Measurements from ENCODE around the gene PFN4.
"Not testable (repeated sequence)": the region's sequence is repeated elsewhere in the genome, so short reads cannot be mapped to it uniquely, and the experiment has no call there.

The PFN4 gene, protein sequence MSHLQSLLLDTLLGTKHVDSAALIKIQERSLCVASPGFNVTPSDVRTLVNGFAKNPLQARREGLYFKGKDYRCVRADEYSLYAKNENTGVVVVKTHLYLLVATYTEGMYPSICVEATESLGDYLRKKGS

DNA sequence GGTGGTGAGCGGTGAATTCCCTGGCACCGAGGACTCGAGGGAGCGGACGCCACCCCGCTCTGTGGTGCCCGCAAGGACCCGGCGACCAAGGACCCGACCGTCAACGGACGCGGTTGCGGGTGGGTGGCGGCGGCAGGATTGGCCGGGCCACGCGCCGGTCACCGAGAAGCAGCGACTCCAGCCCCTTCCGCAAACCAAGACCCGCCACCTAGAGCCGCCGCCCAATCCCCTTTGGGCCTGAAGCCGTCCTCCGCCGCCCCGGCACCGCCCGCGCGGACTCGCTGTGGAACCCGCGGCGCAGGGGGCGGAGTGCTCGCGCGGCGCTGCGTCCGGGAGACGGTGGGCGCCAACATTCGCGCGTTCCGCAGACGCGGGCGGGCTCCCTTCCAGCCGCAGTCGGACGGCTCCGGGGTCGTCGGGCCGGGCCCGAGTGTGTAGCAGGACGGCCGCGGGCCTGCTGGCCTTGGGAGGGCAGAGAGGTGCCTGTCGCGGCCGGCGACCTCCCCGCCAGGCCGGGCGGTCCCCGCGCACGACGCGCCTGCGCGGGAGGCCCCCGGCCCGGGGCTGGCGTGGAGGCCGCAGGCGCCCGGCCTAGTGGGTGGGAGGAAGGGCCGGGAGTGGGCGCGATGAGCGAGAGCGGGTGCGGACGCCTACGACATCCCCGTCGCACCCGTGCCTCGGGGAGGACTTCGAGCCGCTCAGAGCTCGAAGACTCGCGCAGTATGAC, at the start of gene PFN4, which contains the start of gene FAM228B:
Gene PFN4 (minus strand): TSS at position 140 of the 727 bp plus-strand sequence. CDS start 799 bp downstream, outside the sequence.
Gene FAM228B (plus strand): TSS at position 275 of the 727 bp plus-strand sequence. CDS start 893 bp downstream, outside the sequence.
- DNase-seq, result peak; percentile 58 to 72

DNA sequence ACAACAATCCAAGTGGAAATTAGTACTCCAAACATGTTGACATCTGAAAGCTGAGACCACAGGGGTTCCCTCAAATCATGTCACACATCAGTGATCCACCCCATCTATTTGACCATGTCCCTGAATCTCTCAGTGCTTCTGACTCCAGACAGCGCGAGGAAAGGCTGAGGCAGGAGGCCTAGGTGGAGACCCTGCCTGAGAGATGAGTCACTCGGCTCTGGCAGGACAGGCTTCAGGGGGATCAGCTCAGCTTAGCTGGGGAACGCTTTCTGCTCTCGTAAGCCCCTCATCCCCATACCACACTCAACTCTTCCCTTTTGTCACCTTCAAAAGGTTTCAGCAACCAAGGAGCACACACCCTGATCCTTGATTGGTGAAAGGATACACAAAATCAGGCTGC, 45.9 kb upstream of the PFN4 start:
- DNase-seq, result no peak

DNA sequence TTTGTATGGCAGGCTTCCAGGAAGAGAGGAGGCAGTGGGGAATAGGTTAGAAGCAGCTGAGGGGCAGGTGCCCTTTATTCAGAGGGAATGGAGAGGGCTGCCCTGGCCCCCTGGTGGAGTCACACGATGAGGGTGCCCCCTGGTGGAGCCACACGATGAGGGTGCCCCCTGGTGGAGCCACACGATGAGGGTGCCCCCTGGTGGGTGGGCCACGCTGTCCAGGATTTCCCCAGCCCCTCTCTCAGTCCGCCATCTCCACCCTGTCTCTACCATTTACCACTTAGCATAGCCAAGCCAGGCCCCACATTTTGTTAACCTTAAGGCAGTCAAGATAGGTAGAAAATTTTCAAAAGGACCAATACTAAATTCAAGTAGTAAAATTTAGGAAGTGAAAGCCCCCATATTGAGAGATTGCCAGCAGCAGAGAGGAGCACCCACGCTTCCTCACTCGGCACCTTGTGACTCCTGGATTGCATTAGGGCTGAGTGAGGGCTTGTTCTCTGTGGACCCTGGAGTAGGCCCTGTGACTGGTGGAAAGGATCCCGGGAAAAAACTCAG, 41.4 kb upstream of the PFN4 start:
- peak; percentile 18 to 26 for DNase-seq

DNA sequence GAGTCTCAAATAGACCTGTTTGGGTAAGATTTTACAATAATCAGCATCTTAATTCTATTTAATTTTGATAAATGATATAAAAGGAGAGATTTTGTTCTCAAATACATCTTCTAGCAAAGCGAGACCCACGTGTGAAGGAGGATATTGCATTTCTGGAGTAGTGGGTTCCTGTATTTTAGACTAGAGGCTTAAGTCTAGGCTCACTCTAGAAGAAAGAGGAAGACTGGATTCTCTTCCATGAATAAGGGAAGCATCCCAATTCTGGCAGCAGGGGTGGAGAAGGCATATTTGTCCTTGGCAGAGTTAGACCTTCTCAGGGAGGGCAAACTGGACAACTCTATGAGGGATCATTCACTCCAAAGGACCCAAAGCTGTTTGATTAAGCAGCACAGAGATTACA, 40.5 kb upstream of the PFN4 start:
- no peak for DNase-seq

DNA sequence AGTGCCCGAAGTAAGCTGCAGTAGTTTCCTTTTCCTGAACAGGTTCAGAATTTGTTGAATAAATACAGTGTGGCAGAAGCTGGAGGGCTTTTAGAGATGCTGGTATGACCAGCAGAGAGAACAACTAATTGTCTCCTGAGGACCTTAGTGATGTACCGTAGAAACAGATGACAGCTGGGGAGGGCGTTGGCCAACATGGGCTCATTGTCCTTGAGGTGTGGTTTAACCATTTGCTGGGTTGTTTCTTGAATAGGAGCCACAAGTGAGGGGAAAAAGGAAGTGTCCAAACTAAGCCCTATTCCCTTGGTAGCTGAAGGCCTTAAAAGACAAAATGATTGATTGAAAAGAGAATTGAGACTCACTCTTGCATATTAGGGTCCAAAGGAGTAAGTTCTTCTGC, 40.1 kb upstream of the PFN4 start:
- no peak for DNase-seq

DNA sequence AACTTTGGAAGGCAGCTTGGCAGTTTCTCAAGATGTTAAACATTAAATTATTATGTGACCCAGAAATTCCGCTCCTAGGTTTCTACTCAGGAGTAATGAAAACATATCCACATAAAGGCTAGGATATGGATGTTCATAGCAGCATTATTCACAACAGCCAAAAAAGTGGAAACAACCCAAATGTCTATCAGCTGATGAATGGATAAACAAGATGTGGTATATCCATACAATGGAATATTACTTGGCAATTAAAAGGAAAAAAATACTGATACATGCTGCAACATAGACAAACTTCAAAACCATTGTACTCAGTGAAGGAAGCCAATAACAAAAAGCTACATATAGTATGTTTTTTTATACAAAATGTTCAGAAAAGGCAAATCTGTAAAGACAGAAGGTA, 39.4 kb upstream of the PFN4 start:
- no peak for DNase-seq

DNA sequence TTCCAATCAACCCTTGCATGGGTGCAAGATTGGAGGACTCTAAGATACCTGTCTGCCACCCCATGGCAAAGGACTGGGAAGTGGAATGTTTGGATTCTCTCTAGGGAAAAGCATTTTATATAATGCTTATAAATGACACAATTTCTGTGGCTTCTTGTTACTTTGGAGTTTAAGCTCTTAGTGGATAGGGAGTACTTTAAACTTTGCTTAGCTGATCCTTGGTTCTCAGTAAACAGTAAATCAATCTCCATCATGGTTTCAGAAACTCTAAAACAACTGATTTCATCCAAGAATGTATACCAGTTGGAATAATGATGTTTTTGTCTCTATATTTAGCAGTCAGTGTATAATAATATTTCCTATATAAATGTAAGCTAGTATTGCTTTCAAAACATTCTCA, 37.6 kb upstream of the PFN4 start:
- DNase-seq, result no peak

DNA sequence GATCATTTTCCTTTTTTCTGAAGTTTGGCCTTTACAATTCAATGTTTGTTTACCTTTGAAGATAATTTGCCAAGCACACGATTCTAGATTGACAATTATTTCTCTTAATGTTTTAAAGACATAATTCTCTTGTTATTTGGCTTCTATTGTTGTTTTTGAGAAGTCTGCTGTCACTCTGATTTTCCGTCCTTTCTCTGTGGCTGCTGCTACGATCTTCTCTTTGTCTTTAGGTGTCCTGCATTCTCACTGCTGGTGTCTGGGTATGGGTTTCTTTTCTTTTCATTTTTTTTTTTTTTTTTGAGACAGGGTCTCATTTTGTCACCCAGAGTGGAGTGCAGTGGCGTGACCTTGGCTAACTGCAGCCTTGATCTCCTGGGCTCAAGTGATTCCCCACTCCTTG, 36.6 kb upstream of the PFN4 start:
- DNase-seq, result no peak

DNA sequence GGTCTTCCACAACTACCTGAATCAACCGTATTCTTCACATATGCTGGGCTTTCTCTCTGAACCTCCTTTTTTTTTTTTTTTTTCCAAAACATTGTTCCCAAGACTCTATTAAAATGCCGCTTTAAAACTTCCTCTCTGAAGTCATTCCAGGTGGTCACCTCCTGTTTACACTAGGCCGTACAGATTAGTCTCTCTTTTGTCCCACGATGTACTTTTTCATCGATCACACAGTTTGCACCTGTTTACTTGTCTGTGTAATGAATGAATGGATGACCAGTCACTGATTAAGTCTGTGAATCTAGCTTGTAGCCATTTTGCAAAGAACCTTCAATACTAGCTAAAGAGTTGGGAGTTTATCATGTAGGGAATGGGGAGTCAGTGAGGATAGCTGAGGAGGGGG, 35.0 kb upstream of the PFN4 start:
- no peak for DNase-seq

DNA sequence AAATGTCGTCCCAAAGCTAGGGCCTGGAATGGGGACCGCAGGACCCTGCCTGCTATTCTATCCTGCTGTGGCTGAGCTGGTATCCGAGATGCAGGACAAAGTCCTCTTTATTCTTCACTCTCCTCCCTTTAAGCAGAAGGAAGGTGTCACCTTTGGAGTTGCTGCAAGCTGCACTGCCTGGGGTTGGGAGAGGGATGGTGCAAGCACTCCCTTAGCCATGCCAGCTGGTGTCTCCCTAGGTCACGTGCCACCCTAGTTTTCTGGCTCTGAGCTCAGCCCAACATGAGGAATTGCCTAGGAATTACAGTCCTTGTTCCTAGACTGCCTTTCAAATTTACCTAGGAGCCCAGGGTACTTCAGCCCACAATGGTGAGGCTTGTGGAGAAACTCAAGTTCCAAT, 30.3 kb upstream of the PFN4 start:
- DNase-seq, result no peak

DNA sequence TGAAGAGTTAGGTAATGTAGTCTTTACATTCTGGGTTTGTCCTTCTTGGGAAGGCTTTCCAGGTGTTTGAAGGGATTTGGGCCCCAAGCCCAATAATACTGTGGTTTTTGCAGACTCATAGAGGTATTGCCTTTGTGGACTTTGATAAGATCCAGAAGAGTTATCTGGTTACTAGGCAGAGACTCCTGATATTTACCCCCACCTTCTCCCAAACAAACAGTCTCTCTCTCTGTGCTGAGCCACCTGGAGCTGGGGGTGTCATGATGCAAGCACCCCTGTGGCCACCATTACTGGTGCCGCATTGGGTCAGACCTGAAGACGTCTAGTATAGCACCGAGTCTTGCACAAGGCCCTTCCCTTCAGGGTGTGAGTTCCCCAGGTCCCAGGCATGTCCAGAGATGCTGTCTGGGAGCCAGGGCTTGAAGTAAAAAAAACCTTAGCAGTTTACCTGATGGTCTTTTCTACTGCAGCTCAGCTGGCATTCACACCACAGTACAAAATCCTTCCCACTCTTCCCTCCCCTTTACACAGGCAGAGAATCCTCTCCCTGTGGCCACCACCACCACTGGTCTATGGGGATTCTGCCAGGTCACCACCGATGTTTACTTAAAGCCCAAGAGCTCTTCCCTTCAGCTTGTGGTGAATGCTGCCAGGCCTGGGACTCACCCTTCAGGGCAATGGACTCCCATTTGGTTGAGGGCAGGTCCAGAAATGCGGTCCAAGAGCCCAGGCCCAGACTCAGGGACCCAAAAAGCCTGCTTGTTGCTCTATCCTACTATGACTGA, 29.5 kb upstream of the PFN4 start:
- DNase-seq, result no peak

DNA sequence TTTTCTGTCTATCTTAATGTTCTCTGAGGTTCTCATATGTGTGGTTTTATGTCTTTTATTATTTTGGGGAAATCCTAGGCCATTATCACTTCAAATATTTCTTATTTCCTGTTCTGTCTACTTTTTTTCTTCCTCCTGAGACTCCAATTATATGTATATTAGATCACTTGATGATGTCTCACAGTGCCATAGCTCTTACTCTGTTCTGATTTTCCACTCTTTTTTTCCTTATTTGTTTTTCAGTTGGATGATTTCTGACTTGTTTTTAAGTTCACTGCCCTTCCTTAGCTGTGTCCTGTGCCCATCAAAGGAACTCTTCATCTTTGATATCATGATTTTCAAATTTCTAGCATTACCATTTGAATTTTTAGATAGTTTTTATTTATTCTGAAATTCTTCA, 24.2 kb upstream of the PFN4 start:
- no peak for DNase-seq

DNA sequence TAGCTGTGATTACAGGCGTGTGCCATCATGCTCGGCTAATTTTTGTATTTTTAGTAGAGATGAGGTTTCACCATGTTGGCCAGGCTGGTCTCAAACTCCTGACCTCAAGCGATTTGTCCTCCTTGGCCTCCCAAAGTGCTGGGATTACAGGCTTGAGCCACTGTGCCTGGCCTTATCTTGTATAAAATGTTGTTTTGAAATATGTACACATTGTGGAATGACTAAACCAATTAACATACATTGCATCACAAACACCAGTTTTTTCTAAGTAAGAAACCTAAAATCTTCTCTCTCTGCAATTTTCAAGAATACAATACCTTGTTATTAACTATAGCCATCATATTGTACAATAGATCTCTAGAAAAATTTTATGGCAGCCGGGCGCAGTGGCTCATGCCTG, 17.2 kb upstream of the PFN4 start:
- DNase-seq, result not testable (repeated sequence)

DNA sequence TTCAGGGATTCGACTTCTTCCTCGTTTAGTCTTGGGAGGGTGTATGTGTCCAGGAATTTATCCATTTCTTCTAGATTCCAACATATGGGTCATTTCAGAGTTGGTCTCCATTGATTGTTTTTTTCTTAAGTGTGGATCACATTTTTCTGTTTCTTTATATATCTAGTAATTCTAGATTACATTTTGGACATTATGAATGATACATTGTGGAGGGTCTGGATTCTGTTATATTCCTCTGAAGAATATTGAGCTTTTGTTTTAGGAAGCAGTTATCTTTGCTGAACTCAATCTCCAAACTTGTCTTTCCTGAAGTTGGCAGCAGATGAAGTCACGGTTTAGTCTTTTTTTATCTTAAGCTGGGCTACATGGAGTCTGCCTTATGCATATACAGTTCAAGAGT, 9.4 kb upstream of the PFN4 start:
- DNase-seq, result no peak

DNA sequence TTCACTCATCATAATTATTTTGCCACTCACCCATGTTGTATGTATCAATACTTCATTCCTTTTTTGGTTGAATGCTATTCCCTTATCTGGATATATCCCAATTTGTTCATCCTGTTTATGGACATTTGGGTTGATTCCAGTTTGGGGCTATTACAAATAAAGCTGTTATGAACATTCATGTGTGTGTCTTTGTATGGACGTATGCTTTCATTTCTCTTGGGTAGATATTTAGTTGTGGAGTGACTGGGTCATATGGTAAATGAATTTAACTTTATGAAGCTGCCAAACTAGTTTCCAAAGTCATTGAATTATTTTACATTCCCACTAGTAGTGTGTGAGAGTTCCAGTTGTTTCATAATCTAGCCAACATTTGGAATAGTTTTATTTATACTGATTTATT, 2.8 kb upstream of the PFN4 start:
- no peak for DNase-seq

DNA sequence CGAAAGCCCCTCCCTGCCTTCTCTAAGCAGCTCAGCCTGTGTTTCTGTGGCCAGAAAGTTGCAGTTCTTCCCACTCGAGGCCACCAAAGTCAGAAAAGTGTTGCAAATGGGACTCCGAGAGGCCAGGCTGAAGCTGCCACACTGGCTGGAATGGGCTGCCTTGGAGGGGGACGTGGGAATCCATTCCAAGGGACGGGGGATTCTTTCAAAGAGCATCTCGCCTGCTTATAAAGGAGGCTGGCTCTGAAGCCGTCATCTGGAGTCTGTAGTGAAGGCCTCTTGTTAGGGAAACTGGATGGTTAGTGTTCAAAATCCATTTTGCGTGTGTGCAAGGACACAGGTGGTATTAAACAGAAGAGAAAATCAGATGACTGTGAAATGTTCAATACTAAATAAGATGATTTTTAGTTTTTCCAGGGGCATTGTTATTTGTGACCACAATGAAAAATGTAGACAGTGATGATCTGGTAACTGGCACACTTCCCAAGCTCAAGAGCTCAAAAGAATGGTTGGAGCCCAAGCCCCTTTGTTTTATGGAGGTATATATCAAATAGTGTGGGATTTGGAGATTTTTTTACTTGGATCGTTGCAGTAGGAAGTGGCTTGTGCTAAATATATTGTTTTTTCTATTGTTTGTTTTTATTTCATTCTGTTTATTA, 917 bp upstream of the PFN4 start:
- DNase-seq, result no peak

DNA sequence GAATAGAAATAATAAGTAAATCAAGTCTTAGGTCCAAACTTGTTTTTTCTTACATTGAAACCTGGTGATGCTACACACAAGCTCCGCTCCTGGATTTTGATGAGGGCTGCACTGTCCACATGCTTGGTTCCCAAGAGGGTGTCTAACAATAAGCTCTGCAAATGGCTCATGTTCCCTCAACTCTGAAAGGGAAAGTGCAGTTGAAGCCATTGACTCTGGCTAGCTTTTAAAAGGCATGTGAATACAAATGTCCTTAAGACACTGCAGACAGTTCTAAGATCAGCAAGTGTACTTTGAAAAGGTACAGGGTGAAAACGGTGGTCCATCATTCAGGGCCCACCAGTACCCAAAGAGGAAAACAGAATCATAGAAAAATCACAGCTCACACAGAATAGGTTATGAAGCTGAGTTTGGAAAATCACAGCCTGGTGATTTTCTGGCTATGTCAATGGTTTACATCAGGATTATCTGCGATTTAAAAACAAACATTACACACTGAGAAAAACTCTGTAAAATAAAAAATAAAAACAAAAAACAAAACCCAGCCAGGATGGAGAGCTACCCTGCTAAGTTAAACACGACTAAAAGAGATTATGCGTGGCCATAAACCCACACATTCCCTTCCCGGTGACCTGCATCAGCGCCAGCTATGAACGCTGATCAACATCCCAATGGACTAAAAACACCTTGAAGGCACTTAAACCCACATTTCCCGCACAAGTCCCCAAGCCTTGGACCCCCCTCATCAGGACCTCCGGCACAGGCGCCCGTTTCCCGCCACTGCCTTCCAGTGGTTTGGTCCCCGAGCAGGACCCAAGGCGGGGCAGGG, 554 bp downstream of the PFN4 start:
- DNase-seq, result no peak

DNA sequence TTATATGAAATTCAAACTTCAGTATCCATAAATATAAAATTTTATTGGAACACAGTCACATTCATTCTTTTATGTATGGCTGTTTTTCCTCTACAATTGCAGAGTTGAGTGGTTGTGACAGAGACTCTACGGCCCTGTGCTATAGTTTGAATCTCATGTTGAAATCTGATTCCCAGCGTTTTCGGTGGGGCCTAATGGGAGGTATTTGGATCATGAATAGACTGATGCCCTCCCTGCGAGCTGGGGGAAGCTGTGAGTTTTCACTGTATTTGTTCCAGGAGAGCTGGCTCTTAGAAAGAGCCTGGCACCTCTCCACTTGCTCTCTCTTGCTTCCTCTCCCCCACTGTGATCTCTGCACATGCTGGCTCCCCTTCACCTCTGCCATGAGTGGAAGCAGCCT, 1.7 kb downstream of the PFN4 start:
- no peak for DNase-seq

DNA sequence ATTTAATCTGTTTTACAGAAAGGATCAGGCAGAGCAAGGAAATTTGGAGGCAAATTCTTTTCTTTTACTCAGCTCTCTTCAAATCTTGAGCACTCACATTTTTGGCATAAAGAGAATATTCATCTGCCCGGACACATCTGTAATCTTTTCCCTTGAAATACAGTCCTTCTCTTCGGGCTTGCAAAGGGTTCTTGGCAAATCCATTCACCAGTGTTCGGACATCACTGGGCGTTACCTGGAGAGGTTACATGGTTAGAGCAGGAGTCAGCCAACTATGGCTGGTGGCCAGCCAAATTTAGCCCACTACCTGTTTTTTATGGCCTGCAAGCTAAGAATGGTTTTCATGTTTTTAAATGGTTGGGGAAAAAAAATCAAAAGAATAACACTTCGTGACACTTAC, 2.1 kb downstream of the PFN4 start:
- no peak for DNase-seq

DNA sequence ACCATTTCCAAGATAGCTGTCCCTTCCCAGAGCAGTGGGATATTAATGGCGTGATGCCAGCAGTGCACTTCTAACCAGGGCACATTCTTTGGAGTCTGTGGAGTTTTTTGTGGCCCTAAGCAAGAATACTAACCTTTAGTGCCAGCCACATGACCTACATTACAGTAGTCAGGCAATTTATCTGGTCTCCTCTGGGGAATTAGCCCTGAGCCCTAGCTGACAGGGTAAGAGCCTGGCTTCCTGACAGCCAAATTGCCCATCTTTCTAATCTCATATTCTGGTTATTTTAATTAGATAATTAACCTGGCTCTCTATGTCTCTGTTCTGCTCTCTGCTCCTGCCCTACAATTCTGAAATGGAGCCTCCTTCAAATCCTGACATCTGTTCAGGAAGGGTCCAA, 5.2 kb downstream of the PFN4 start:
- DNase-seq, result no peak

DNA sequence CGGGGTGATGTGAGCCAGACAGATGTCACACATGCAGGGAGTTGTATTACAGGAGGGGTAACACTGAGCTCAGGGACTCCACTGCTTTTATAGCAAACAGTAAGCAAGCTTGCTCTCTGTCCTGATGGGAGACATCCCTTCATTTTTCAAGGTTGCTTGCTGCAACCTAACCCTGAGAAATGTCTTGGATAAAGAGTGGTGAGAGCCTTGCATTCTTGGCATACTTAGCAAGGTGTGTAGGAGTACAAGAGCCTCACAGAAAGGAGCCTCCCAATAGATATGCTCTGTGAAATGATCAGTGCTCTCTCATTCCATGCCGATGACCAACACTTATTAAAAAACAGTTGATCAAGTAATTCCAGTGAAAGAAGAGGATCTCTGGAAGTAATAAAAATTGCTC, 8.1 kb downstream of the PFN4 start:
- DNase-seq, result no peak

DNA sequence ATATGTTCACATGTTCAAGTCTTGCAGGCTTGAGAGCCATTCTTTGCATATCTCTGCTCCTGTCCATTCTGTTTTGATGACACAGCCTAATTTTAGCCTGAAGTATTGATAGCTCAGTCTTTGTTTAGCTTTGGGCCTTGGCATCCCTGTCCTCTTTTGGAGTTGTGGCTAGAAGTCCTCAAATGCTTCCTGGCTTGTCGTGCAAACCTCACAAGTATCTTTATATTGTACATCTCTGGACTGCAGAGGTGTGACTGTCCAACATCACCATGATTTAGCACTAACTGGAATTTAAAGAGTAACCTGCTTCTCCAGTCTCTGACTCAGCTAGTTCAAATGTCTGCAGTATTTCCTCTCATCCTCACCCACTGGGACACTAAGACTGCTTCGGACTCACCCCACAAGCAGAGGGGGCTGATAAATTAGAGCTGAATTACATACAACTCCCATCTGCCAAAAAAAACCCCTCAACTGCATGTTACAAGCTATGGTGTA, 11.7 kb downstream of the PFN4 start:
- no peak for DNase-seq
